ENCODE results near the gene METTL18.

DNA sequence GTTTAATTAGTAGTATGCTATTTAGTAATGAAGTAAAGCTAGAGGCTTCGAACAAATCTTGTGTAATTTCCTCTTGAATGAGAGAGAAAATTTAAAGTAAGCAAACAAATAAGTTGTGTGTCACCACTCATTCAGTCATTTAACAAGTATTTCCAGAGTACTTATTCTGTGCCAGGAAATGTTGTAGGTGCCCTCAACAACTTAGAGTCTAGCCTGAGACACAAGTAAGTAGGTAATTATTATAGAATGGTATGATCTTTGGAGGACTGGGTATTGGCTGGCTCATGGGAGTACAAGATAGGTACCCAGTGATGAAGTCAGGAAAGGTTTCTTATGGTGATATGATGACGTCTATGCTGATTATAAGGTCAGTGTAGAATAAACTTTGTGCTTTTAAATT lies 17.4 kb upstream of the METTL18 start:
- TF ChIP-seq CTCF (IDR thresholded peaks at IDR 0.05) (no peak), POLR2A (IDR thresholded peaks at IDR 0.05) (no peak)
